AG09319 (cell line): Measurements from ENCODE around the gene CCL11.
"Not testable (repeated sequence)": the region's sequence is repeated elsewhere in the genome, so short reads cannot be mapped to it uniquely, and the experiment has no call there.

Experiments used
- DNase-seq: peaks from one replicate; pipeline ENCODE4 v3.0.0-alpha.2; 2010; ENCODE audit warnings: low read depth; ENCODE audit errors: extremely low read depth
- TF ChIP-seq, protein P1 (sequence below): IDR thresholded peaks from 2 replicates; pipeline ENCODE4 v1.5.1; 2011; ENCODE audit warnings: low read depth, mild to moderate bottlenecking, inconsistent platforms, low read length, moderate library complexity

CCL11 gene

DNA sequence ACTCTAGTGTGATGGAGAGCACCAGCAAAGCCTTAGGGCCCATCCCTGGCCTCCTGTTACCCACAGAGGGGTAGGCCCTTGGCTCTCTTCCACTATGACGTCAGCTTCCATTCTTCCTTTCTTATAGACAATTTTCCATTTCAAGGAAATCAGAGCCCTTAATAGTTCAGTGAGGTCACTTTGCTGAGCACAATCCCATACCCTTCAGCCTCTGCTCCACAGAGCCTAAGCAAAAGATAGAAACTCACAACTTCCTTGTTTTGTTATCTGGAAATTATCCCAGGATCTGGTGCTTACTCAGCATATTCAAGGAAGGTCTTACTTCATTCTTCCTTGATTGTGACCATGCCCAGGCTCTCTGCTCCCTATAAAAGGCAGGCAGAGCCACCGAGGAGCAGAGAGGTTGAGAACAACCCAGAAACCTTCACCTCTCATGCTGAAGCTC, 33.5 kb downstream of the CCL11 start, which contains the start of gene CCL8:
TSS of gene CCL8 (plus strand) at position 397 of the 445 bp plus-strand sequence. CDS start 67 bp downstream, outside the sequence.
- no peak for DNase-seq
- TF ChIP-seq, protein P1, sequence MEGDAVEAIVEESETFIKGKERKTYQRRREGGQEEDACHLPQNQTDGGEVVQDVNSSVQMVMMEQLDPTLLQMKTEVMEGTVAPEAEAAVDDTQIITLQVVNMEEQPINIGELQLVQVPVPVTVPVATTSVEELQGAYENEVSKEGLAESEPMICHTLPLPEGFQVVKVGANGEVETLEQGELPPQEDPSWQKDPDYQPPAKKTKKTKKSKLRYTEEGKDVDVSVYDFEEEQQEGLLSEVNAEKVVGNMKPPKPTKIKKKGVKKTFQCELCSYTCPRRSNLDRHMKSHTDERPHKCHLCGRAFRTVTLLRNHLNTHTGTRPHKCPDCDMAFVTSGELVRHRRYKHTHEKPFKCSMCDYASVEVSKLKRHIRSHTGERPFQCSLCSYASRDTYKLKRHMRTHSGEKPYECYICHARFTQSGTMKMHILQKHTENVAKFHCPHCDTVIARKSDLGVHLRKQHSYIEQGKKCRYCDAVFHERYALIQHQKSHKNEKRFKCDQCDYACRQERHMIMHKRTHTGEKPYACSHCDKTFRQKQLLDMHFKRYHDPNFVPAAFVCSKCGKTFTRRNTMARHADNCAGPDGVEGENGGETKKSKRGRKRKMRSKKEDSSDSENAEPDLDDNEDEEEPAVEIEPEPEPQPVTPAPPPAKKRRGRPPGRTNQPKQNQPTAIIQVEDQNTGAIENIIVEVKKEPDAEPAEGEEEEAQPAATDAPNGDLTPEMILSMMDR = no peak

DNA sequence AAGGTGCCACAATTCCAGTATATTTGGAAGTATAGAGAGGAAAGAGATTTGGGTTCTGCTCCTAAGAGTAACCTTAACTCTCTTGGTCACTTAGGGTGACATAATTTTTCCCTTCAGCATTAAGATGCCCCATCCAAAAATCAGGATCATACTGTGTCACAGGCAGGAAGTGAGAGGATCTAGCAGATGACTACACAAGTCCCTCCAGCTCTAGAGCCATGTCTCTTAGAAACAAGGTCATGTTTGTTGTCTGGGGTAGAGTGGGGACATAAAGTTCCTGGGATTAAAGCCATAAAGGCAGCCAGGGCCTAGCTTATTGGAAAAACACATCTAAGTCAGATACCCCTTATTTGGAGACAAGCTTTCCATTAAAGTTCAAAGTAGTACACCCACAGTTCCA, 36.4 kb downstream of the CCL11 start:
- TF ChIP-seq, protein P1 = no peak
- no peak for DNase-seq

DNA sequence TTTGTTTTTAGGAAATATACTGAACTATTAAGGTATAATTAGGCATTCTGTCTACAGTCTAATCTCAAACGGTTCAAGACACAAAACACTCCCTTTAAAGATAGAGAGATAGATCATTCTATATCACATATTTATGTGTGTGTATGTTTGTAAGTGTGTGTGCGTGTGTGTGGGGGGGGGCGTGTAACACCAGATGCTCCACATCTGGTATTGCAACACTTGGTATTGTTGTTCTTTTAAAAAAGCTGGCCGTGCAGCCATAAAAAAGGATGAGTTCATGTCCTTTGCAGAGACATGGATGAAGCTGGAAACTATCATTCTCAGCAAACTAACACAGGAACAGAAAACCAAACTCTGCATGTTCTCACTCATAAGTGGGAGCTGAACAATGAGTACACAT, 42.0 kb downstream of the CCL11 start:
- DNase-seq = not testable (repeated sequence)

DNA sequence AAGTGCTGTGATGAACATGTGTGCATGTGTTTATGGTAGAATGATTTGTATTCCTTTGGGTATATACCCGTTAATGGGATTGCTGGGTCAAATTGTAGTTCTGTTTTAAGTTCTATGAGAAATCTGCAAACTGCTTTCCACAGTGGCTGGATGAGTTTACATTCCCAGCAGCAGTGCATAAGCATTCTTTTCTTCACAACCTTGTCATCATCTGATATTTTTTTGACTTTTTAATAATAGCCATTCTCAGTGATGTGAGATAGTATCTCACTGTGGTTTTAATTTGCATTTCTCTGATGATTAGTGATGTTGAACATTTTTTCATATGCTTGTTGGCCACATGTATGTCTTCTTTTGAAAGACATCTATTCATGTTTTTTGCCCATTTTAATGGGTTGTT, 52.2 kb downstream of the CCL11 start:
- no peak for DNase-seq
- TF ChIP-seq, protein P1 = no peak
